ENCODE data around the gene TECTA.

TECTA gene

DNA sequence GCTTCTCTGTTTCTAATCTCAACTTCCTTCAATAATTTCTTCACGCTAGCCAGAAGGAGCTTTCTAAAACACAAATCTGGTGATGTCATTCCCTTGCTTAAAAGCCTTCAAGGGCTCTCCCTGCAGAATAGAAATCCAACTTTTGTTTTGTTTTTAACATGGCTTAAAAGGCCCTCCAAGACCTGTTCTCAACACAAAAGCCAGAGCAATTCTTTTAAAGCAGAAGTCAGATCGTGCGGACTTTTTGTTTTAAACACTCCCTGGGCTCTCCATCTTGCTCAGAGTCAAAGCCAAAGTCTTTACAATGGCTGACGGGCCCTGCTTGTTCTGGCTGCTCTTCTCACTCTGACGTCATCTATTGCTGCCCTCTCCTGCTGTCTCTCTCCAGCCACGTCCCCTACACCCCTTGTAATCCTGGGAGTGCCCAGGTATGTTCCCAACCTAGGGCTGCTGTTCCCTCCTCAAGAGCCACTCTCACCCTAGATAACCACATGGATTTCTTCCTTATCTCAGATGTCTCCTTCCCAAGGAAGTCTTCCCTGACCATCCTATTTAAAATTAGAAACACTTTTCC, 22.5 kb downstream of the TECTA start:
- Histone ChIP-seq H3K4me1 (ENCODE audit: control insufficient read depth in 1 of 2, insufficient read depth in 2 of 2, low read length in 2 of 2) (no peaks in the 10 kb centered on the region), H3K36me3 (ENCODE audit: control insufficient read depth in 1 of 2, insufficient read depth in 2 of 2, low read length in 2 of 2) (no peaks in the 10 kb centered on the region), H3K9me3 (ENCODE audit: control insufficient read depth in 1 of 2, low read length in 2 of 2) (peaks cover 3 to 8% of the 10 kb centered on the region in 2 donors), H3K4me3 (ENCODE audit: low read depth in 1 of 2, low read length in 2 of 2) (no peak overlapping the region), H3K27me3 (ENCODE audit: control insufficient read depth in 1 of 2, insufficient read depth in 2 of 2, low read length in 2 of 2) (no peaks in the 10 kb centered on the region), H3K27ac (ENCODE audit: low read depth, low read length) (no peak overlapping the region), H3K9ac (ENCODE audit: low read depth in 1 of 2, low read length in 2 of 2) (no peak overlapping the region)

DNA sequence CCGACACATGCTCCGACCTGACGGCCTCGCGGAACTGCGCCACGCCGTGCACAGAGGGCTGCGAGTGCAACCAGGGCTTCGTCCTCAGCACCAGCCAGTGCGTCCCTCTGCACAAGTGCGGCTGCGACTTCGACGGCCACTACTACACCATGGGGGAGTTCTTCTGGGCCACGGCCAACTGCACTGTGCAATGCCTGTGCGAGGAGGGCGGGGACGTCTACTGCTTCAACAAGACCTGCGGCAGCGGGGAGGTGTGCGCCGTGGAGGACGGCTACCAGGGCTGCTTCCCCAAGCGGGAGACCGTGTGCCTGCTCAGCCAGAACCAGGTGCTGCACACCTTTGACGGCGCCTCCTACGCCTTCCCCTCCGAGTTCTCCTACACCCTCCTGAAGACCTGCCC, 26.8 kb downstream of the TECTA start:
- no peaks in the 10 kb centered on the region for H3K36me3 ChIP-seq (ENCODE audit: control insufficient read depth in 1 of 2, insufficient read depth in 2 of 2, low read length in 2 of 2)
- no peaks in the 10 kb centered on the region for H3K27me3 ChIP-seq (ENCODE audit: control insufficient read depth in 1 of 2, insufficient read depth in 2 of 2, low read length in 2 of 2)
- H3K9ac ChIP-seq (ENCODE audit: low read depth in 1 of 2, low read length in 2 of 2), result no peak overlapping the region
- no peaks in the 10 kb centered on the region for H3K9me3 ChIP-seq (ENCODE audit: control insufficient read depth in 1 of 2, low read length in 2 of 2)
- H3K27ac ChIP-seq (ENCODE audit: low read depth, low read length), result no peak overlapping the region
- no peak overlapping the region for H3K4me3 ChIP-seq (ENCODE audit: low read depth in 1 of 2, low read length in 2 of 2)
- H3K4me1 ChIP-seq (ENCODE audit: control insufficient read depth in 1 of 2, insufficient read depth in 2 of 2, low read length in 2 of 2), result no peaks in the 10 kb centered on the region

DNA sequence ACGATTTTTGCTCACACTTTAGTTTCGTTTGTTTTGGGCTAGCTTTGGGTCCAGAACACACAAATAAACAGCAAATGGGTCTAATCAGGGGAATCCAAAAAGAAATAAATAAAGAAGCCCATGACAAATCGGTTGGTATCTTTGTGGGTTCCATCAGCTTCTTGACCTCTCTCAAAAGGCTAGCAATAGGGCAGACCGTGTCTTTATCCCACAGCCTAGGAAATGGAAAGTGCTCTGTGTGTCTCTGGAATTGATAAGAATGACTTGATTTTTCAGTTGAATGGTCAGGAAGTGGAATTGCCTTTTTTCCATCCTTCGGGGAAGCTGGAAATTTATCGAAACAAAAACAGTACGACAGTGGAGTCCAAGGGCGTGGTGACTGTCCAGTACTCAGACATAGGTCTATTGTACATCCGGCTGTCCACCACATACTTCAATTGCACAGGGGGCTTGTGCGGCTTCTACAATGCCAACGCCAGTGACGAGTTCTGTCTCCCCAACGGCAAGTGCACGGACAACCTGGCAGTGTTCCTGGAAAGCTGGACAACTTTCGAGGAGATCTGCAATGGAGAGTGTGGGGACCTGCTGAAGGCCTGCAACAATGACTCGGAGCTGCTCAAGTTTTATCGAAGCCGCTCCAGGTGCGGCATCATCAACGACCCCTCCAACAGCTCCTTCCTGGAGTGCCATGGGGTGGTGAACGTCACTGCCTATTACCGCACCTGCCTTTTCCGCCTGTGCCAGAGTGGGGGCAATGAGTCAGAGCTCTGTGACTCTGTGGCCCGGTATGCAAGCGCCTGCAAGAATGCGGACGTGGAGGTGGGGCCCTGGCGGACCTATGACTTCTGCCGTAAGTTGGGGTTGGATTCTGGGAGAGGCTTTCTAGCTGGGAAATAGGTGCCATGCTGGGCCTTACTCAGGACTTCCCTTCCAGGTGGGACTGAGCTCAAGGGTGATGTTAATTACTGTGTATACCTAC, 28.6 kb downstream of the TECTA start:
- Histone ChIP-seq H3K27me3 (ENCODE audit: control insufficient read depth in 1 of 2, insufficient read depth in 2 of 2, low read length in 2 of 2) (no peaks in the 10 kb centered on the region), H3K27ac (ENCODE audit: low read depth, low read length) (no peak overlapping the region), H3K9ac (ENCODE audit: low read depth in 1 of 2, low read length in 2 of 2) (no peak overlapping the region), H3K4me1 (ENCODE audit: control insufficient read depth in 1 of 2, insufficient read depth in 2 of 2, low read length in 2 of 2) (no peaks in the 10 kb centered on the region), H3K9me3 (ENCODE audit: control insufficient read depth in 1 of 2, low read length in 2 of 2) (no peaks in the 10 kb centered on the region), H3K36me3 (ENCODE audit: control insufficient read depth in 1 of 2, insufficient read depth in 2 of 2, low read length in 2 of 2) (no peaks in the 10 kb centered on the region), H3K4me3 (ENCODE audit: low read depth in 1 of 2, low read length in 2 of 2) (no peak overlapping the region)

DNA sequence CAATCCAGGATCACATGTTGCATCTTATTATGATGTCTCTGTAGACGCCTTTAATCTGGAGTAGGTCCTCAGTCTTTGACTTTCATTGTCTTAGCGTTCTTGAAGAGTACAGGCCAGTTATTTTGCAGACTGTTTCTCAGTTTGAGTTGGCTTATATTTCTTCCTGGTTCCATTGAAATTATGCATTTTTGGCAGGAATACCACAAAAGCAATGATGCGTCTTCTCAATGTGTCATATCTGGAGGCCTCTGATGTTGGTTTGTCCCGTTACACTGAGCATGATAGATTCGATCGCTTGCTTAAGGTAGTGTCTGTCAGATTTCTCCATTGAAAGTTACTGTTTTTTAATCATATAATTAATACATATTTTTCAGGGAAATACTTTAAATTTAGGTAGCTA, 30.6 kb downstream of the TECTA start:
- no peaks in the 10 kb centered on the region for H3K4me1 ChIP-seq (ENCODE audit: control insufficient read depth in 1 of 2, insufficient read depth in 2 of 2, low read length in 2 of 2)
- no peak overlapping the region for H3K4me3 ChIP-seq (ENCODE audit: low read depth in 1 of 2, low read length in 2 of 2)
- H3K9ac ChIP-seq (ENCODE audit: low read depth in 1 of 2, low read length in 2 of 2), result no peak overlapping the region
- no peaks in the 10 kb centered on the region for H3K9me3 ChIP-seq (ENCODE audit: control insufficient read depth in 1 of 2, low read length in 2 of 2)
- no peaks in the 10 kb centered on the region for H3K27me3 ChIP-seq (ENCODE audit: control insufficient read depth in 1 of 2, insufficient read depth in 2 of 2, low read length in 2 of 2)
- H3K27ac ChIP-seq (ENCODE audit: low read depth, low read length), result no peak overlapping the region
- H3K36me3 ChIP-seq (ENCODE audit: control insufficient read depth in 1 of 2, insufficient read depth in 2 of 2, low read length in 2 of 2), result no peaks in the 10 kb centered on the region

DNA sequence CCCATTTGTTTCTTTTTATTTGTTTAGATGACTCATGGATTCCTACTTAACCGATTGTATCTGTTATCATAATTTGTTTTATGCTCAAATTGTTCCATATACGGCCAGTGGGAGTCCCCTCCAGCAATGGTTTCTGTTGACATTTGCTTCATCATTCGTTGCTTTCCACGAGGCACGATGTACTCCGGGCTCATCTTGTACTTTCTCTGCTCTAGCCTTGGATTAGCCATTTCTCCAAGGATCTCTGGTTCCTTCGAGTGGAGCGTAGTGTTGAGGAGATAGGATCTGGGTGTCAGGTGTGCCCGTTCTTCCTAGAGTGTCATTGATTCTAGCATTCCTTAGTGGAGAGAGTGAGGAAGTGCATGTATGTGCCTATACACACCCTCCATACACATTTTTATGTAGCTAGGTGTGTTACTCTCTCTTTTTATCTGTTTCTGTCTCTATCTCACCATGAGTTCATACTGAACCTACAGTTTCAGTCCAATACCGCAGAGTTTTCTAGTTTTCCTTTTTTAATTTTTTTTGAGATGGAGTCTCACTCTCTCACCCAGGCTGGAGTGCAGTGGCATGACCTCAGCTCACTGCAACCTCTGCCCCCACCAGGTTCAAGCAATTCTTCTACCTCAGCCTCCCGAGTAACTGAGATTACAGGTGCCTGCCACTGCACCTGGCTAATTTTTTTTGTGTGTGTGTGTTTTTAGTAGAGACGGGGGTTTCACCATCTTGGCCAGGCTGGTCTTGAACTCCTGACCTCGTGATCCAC, 31.4 kb downstream of the TECTA start:
- no peaks in the 10 kb centered on the region for H3K27me3 ChIP-seq (ENCODE audit: control insufficient read depth in 1 of 2, insufficient read depth in 2 of 2, low read length in 2 of 2)
- no peak overlapping the region for H3K4me3 ChIP-seq (ENCODE audit: low read depth in 1 of 2, low read length in 2 of 2)

DNA sequence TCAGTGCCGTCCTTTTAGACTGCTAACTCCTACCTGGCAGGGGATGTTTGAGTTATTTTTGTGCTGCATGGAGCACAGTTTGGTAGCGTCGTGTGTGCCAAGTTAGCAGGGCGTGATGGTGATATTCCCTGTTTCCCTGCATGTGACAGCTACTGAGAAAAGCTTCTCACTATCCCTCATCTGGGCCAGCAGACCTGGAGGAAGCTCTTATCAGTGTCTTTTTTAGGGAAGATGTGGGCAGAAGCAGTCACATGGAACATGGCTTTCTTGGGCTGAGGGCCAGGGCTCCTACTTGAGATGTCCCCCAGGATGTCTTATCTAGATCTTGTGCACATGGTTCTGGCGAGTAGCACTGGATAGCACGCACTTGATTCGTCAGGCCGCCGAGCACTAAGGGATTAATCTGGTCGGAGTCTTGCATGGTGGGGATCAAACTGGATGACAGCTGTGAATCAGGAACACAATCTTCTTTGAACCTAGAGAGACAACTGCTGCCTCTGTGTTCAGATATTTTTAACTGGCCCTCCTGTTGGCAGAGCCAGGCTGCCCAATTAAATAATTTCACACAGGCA, 33.8 kb downstream of the TECTA start:
- Histone ChIP-seq H3K4me3 (ENCODE audit: low read depth in 1 of 2, low read length in 2 of 2) (no peak overlapping the region), H3K9me3 (ENCODE audit: control insufficient read depth in 1 of 2, low read length in 2 of 2) (no peaks in the 10 kb centered on the region), H3K27me3 (ENCODE audit: control insufficient read depth in 1 of 2, insufficient read depth in 2 of 2, low read length in 2 of 2) (no peaks in the 10 kb centered on the region), H3K27ac (ENCODE audit: low read depth, low read length) (no peak overlapping the region), H3K36me3 (ENCODE audit: control insufficient read depth in 1 of 2, insufficient read depth in 2 of 2, low read length in 2 of 2) (no peaks in the 10 kb centered on the region), H3K4me1 (ENCODE audit: control insufficient read depth in 1 of 2, insufficient read depth in 2 of 2, low read length in 2 of 2) (no peaks in the 10 kb centered on the region), H3K9ac (ENCODE audit: low read depth in 1 of 2, low read length in 2 of 2) (no peak overlapping the region)

More for the DNA sequence above, 31.4 kb downstream of the TECTA start:
- Histone ChIP-seq H3K9ac (ENCODE audit: low read depth in 1 of 2, low read length in 2 of 2) (no peak overlapping the region), H3K9me3 (ENCODE audit: control insufficient read depth in 1 of 2, low read length in 2 of 2) (no peaks in the 10 kb centered on the region), H3K4me1 (ENCODE audit: control insufficient read depth in 1 of 2, insufficient read depth in 2 of 2, low read length in 2 of 2) (no peaks in the 10 kb centered on the region), H3K36me3 (ENCODE audit: control insufficient read depth in 1 of 2, insufficient read depth in 2 of 2, low read length in 2 of 2) (no peaks in the 10 kb centered on the region), H3K27ac (ENCODE audit: low read depth, low read length) (no peak overlapping the region)

DNA sequence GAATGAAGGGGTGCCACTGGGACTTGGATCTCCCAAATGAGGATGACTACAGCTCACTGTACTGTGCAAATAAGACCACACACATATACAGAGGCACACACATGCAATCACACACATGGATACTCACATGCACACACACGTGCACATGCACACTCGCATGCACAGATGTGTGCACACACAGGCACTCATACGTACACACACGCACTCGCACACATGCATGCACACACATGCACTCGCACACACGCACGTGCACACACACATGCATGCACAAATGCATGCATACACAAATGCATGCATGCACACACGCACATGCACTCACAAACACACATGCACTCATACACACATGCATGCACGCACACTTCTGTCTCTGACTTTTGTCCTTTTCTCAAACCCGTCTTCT, 36.0 kb downstream of the TECTA start:
- Histone ChIP-seq H3K27ac (ENCODE audit: low read depth, low read length) (no peak overlapping the region), H3K9me3 (ENCODE audit: control insufficient read depth in 1 of 2, low read length in 2 of 2) (no peaks in the 10 kb centered on the region), H3K27me3 (ENCODE audit: control insufficient read depth in 1 of 2, insufficient read depth in 2 of 2, low read length in 2 of 2) (no peaks in the 10 kb centered on the region)

DNA sequence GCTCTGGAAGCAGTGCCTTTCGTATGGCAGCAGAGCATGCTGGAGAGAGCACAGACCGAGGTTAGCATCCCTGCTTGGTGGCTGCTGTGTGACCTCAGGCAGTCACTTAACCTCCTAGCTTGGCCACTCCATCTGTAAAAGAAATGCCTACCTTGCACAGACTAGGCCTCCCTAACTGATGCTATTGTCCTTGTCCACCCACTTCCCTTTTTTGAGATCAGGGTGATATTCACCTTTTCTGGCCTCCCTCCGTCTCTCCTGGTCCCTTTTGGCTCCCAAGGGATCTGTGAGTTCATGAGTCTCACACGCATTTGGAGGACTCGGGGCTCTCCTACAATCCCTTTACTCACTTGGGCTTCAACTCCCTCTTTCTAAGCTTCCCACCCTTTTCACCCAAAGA, 37.2 kb downstream of the TECTA start:
- no peak overlapping the region for H3K9ac ChIP-seq (ENCODE audit: low read depth in 1 of 2, low read length in 2 of 2)
- H3K36me3 ChIP-seq (ENCODE audit: control insufficient read depth in 1 of 2, insufficient read depth in 2 of 2, low read length in 2 of 2), result no peaks in the 10 kb centered on the region
- H3K4me3 ChIP-seq (ENCODE audit: low read depth in 1 of 2, low read length in 2 of 2), result no peak overlapping the region
- H3K9me3 ChIP-seq (ENCODE audit: control insufficient read depth in 1 of 2, low read length in 2 of 2), result no peaks in the 10 kb centered on the region
- no peaks in the 10 kb centered on the region for H3K27me3 ChIP-seq (ENCODE audit: control insufficient read depth in 1 of 2, insufficient read depth in 2 of 2, low read length in 2 of 2)
- H3K4me1 ChIP-seq (ENCODE audit: control insufficient read depth in 1 of 2, insufficient read depth in 2 of 2, low read length in 2 of 2), result no peaks in the 10 kb centered on the region
- H3K27ac ChIP-seq (ENCODE audit: low read depth, low read length), result no peak overlapping the region

More for the DNA sequence above, 36.0 kb downstream of the TECTA start:
- Histone ChIP-seq H3K4me1 (ENCODE audit: control insufficient read depth in 1 of 2, insufficient read depth in 2 of 2, low read length in 2 of 2) (no peaks in the 10 kb centered on the region), H3K9ac (ENCODE audit: low read depth in 1 of 2, low read length in 2 of 2) (no peak overlapping the region), H3K4me3 (ENCODE audit: low read depth in 1 of 2, low read length in 2 of 2) (no peak overlapping the region), H3K36me3 (ENCODE audit: control insufficient read depth in 1 of 2, insufficient read depth in 2 of 2, low read length in 2 of 2) (no peaks in the 10 kb centered on the region)

DNA sequence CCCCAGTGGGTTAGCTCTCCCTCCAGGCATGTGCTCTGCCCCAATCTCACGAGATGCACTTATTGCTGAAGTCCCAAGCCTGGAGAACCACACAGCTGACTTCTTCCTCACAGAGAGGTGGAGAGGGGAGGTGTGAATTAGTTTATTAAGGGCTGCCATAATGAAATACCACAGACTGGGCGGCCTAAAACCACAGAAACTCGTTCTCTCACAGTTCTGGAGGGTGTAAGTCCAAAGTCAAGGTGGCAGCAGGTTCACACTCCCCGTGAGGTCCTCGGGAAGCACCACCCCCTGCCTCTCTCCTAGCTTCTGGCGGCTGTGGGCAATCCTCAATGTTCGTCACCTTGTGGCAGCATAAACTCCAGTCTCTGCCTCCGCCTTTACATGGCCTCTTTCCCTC, 39.3 kb downstream of the TECTA start:
- H3K9me3 ChIP-seq (ENCODE audit: control insufficient read depth in 1 of 2, low read length in 2 of 2), result no peaks in the 10 kb centered on the region
- no peak overlapping the region for H3K4me3 ChIP-seq (ENCODE audit: low read depth in 1 of 2, low read length in 2 of 2)
- no peaks in the 10 kb centered on the region for H3K4me1 ChIP-seq (ENCODE audit: control insufficient read depth in 1 of 2, insufficient read depth in 2 of 2, low read length in 2 of 2)
- H3K9ac ChIP-seq (ENCODE audit: low read depth in 1 of 2, low read length in 2 of 2), result no peak overlapping the region
- no peaks in the 10 kb centered on the region for H3K36me3 ChIP-seq (ENCODE audit: control insufficient read depth in 1 of 2, insufficient read depth in 2 of 2, low read length in 2 of 2)
- H3K27me3 ChIP-seq (ENCODE audit: control insufficient read depth in 1 of 2, insufficient read depth in 2 of 2, low read length in 2 of 2), result no peaks in the 10 kb centered on the region
- no peak overlapping the region for H3K27ac ChIP-seq (ENCODE audit: low read depth, low read length)

DNA sequence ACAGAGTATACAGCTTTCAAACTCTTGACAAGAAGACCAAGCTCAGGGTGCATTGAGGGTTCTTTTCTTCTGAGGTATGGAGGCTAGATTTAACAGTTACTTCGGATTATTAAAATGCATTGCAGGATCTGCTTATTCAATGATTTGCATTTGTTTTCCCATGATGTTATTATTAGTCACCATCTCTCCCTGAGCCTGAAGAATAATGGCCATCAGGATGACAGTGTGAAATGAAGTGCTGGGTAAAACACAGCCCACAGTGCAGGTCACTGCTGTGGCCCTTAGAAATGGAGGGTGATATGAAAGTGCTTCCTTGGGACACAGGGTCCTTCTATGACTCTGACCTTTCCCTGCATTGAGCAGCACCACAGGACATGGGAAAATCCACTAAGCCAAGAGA, 40.0 kb downstream of the TECTA start:
- Histone ChIP-seq H3K9me3 (ENCODE audit: control insufficient read depth in 1 of 2, low read length in 2 of 2) (no peaks in the 10 kb centered on the region), H3K27me3 (ENCODE audit: control insufficient read depth in 1 of 2, insufficient read depth in 2 of 2, low read length in 2 of 2) (no peaks in the 10 kb centered on the region), H3K4me3 (ENCODE audit: low read depth in 1 of 2, low read length in 2 of 2) (no peak overlapping the region), H3K9ac (ENCODE audit: low read depth in 1 of 2, low read length in 2 of 2) (no peak overlapping the region), H3K4me1 (ENCODE audit: control insufficient read depth in 1 of 2, insufficient read depth in 2 of 2, low read length in 2 of 2) (no peaks in the 10 kb centered on the region), H3K27ac (ENCODE audit: low read depth, low read length) (no peak overlapping the region), H3K36me3 (ENCODE audit: control insufficient read depth in 1 of 2, insufficient read depth in 2 of 2, low read length in 2 of 2) (no peaks in the 10 kb centered on the region)
